DOHH2 (cell line): Measurements from ENCODE around the gene IFI35.

Experiments used
- H3F3A ChIP-seq: fragments of 200-600 bp; sonication (generic), shearing (Covaris generic); 2 replicates; pipeline ENCODE4 v1.6.0; 2016; ENCODE audit warnings: antibody characterized with exemption, mild to moderate bottlenecking; ENCODE audit not compliant: control insufficient read depth, insufficient read depth
- H3K27ac ChIP-seq: fragments of 200-600 bp; sonication (generic); 2 replicates; pipeline ENCODE4 v1.5.1; 2014; ENCODE audit warnings: low read depth, mild to moderate bottlenecking, low read length, moderate library complexity
- H3K27me3 ChIP-seq: fragments of 200-600 bp; sonication (generic); 2 replicates; pipeline ENCODE4 v1.6.1; 2014; ENCODE audit warnings: mild to moderate bottlenecking, low read length, mixed read lengths; ENCODE audit not compliant: control insufficient read depth
- H3K36me3 ChIP-seq: fragments of 200-600 bp; sonication (generic); 2 replicates; pipeline ENCODE4 v1.6.1; 2014; ENCODE audit warnings: mild to moderate bottlenecking, low read length, moderate library complexity, mixed read lengths; ENCODE audit not compliant: control insufficient read depth
- H3K4me1 ChIP-seq: fragments of 200-600 bp; sonication (generic); 2 replicates; pipeline ENCODE4 v1.6.1; 2014; ENCODE audit warnings: mild to moderate bottlenecking, low read length, mixed read lengths; ENCODE audit not compliant: control insufficient read depth
- H3K4me2 ChIP-seq: fragments of 200-600 bp; sonication (generic); 2 replicates; pipeline ENCODE4 v1.6.0; 2014; ENCODE audit warnings: mild to moderate bottlenecking, low read length, moderate library complexity
- H3K4me3 ChIP-seq: fragments of 200-600 bp; sonication (generic); 2 replicates; pipeline ENCODE4 v1.5.1; 2014; ENCODE audit warnings: mild to moderate bottlenecking, low read length, mixed read lengths
- H3K79me2 ChIP-seq: fragments of 200-600 bp; sonication (generic); 2 replicates; pipeline ENCODE4 v1.6.1; 2014; ENCODE audit warnings: mild to moderate bottlenecking, low read length, mixed read lengths; ENCODE audit not compliant: control insufficient read depth
- H3K9me2 ChIP-seq: fragments of 200-600 bp; sonication (generic); replicated peaks from 2 replicates; pipeline ENCODE4 v1.6.1; 2014; ENCODE audit warnings: mild to moderate bottlenecking, low read length, mixed read lengths; ENCODE audit not compliant: control insufficient read depth
- H3K9me3 ChIP-seq: fragments of 200-600 bp; sonication (generic); 2 replicates; pipeline ENCODE4 v1.6.1; 2014; ENCODE audit warnings: antibody characterized with exemption, low read length, mixed read lengths; ENCODE audit not compliant: control insufficient read depth, insufficient read depth
- H4K20me1 ChIP-seq: fragments of 200-600 bp; sonication (generic); 2 replicates; pipeline ENCODE4 v1.6.0; 2014; ENCODE audit warnings: low read depth, mild to moderate bottlenecking, antibody characterized with exemption, low read length, moderate library complexity; ENCODE audit not compliant: control insufficient read depth, insufficient read depth
- CTCF ChIP-seq: fragments of 200-600 bp; sonication (generic); IDR thresholded peaks from one replicate; pipeline ENCODE4 v1.5.1; 2014; ENCODE audit warnings: antibody characterized with exemption, mild to moderate bottlenecking, low read depth, low read length; ENCODE audit not compliant: poor library complexity, severe bottlenecking
- EZH2phosphoT487 ChIP-seq: fragments of 200-600 bp; sonication (generic); IDR thresholded peaks from 2 replicates; pipeline ENCODE4 v1.6.1; 2017; ENCODE audit warnings: borderline replicate concordance, mild to moderate bottlenecking, antibody characterized with exemption, low read length, moderate library complexity, mixed read lengths

Gene IFI35

DNA sequence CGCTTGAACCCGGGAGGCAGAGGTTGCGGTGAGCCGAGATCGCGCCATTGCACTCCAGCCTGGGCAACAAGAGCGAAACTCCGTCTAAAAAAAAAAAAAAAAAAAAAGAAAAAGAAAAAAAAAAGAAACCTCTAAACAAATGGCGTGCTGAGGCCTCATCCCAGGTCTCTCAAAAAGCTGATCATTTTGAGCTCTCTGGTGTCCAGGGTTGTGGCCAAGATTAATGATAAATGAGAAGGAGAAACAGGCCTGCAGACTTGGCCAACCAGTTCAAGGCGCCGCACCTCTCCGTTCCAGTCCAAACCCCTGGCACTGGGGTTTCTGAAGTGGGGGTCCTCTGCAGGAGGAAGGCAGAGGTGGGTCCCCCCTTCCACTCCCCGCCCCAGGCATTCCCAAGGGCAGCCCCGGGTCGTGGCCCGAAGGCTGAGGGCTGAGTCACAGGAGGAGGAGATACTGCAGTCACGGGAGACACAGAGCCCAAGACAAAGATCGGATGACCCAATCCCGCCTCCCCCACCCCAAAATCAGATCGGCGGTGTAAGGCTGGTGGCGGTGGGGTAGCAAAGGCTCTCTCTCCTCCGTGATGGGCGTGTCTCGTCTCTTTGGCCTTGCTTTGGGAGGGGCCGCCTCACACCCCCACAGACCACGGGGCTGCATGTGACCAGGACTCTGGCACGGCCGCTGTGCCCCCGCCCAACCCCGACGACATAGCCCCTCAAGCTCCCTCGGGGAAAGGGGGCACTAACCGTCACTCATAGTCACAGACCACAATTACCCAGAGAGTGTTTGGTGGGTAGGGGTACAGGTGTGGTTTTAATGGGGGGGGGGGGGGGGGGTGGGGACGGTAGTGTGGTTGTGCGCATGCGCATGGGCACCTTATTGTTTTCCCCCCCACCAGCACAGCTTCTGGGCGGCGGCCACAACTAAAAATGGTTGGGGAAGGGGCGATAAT, 14.5 kb downstream of the IFI35 start:
- Histone ChIP-seq H3K79me2 (no peaks in the 10 kb centered on the region), H3F3A (peaks cover 5% of the 10 kb centered on the region), H3K4me2 (peak overlapping the region; percentile 98), H3K36me3 (no peaks in the 10 kb centered on the region), H3K4me1 (peaks cover 18% of the 10 kb centered on the region), H3K9me3 (no peaks in the 10 kb centered on the region), H3K9me2 (no peaks in the 10 kb centered on the region), H3K27me3 (peaks cover 11% of the 10 kb centered on the region), H3K4me3 (peak overlapping the region; percentile 92), H4K20me1 (no peaks in the 10 kb centered on the region), H3K27ac (no peak overlapping the region)
- no peak for TF ChIP-seq EZH2phosphoT487
- no peak for TF ChIP-seq CTCF

DNA sequence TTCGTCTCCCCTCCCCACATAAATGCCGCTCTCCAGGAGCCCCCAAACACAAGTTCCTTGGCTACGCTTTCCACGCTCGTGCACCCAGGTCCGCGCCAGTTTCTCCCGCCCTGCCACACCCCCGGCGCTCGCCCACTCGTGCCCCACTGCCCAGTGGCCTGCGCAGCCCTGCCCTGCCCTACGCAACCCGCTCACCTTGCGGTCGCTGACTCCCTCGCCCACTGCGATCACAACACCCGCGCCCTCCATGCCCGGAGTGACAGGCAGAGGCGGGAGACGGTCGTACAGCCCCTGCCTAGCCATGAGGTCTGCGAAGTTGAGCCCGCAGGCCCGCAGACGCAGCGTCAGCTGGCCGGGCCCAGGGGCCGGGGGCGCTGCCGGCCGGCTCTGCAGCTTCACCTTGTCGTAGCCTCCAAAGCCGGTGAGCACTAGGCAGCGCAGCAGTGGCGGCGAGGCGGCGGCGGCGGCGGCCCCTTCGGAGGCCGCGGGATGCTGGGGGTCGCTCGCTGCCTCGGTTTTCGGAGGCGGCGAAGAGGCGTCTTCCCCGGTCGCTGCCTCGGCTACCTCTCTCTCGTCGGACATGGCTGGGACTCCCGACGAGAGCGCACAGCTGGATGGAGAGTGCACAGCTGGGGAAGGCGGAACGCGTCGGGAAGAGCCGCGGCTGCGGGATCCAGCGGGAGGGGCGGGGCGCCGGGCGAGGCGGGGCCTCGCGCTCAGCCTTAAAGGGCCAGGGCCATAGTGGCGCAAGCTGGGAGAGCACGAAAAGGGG, 15.3 kb downstream of the IFI35 start, which contains the start of gene VAT1:
Gene VAT1, minus strand, starts transcription at position 645 of the 772 bp plus-strand sequence. Its CDS starts 63 bp downstream, at position 582.
- no peaks in the 10 kb centered on the region for H3K9me3 ChIP-seq

More for the DNA sequence above, 15.3 kb downstream of the IFI35 start, which contains the start of gene VAT1:
- Histone ChIP-seq H3K27ac (no peak within 1 kb of the TSS), H3F3A (peaks cover 5% of the 10 kb centered on the region), H3K36me3 (no peaks in the 10 kb centered on the region), H3K4me2 (peak within 1 kb of the TSS; percentile 98), H3K79me2 (no peaks in the 10 kb centered on the region), H3K4me3 (peak within 1 kb of the TSS; percentile 92), H3K4me1 (peaks cover 18% of the 10 kb centered on the region), H3K9me2 (no peaks in the 10 kb centered on the region), H4K20me1 (no peaks in the 10 kb centered on the region), H3K27me3 (peaks cover 11% of the 10 kb centered on the region)
- TF ChIP-seq EZH2phosphoT487 (no peak), CTCF (no peak)
